Posterior vena cava (tissue), 2 donors: ENCODE results near the gene OR10A2. TPM values are rescaled to one million over a fixed set of nuclear protein-coding genes. Genes with fewer than 3 reads are reported as not detected.
A peak's percentile ranks its signal among the peaks of the same experiment; 100 is the strongest.
"Not testable (repeated sequence)": the region's sequence is repeated elsewhere in the genome, so short reads cannot be mapped to it uniquely, and the experiment has no call there.

Source experiments
- DNase-seq: peaks from one replicate; pipeline ENCODE4 v3.0.0-alpha.2; 2020; ENCODE audit warnings: low spot score
- intact Hi-C, 2 donors: fragments of 100-400 bp; cut with DNase I; formaldehyde crosslinking; loops; one replicate each; pipeline versions ENCODE4 v1.14.1 to v1.14.2; 2022 to 2023
- total RNA-seq, 2 donors: library from RNA; stranded (reverse); fragmentation: NEBNext Ultra II Directional; extraction: Animal tissue kit (Norgen Biotek cat#: 25700); gene quantifications; one replicate each; pipeline ENCODE4 v1.2.1, GENCODE V29; 2021
- donor health status: DM: yes; HTN: yes; CAD: no.
- donor health status: DM: yes; HTN: yes; CAD: no.

The OR10A2 gene
- total RNA-seq, 2 donors from 2014 or later, result not detected

DNA sequence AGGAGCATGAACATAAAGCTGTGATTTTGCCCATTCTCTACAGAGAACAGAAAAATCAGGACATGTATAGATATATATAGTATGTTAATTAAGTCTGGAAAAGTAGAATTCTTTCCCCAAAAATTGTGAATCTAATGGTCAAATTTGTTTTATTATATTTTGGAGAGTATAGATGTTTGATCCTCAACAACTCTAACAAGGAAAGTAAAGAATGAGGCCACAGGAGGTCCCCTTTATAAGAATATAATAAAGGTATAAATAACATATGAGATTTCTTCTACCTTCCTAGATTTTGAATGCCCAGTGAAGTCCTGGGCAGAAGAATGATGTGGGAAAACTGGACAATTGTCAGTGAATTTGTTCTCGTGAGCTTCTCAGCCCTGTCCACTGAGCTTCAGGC, 13.5 kb downstream of the OR10A2 start, which contains the start of gene OR10A4:
Gene OR10A4, plus strand, starts transcription at position 301 of the 400 bp plus-strand sequence. Its CDS starts 23 bp downstream, at position 324.
- intact Hi-C loops, result no loop called here
- DNase-seq, result no peak

DNA sequence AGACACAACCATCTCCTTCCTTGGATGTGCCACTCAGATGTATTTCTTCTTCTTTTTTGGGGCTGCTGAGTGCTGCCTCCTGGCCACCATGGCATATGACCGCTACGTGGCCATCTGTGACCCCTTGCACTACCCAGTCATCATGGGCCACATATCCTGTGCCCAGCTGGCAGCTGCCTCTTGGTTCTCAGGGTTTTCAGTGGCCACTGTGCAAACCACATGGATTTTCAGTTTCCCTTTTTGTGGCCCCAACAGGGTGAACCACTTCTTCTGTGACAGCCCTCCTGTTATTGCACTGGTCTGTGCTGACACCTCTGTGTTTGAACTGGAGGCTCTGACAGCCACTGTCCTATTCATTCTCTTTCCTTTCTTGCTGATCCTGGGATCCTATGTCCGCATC, 14.1 kb downstream of the OR10A2 start:
- intact Hi-C loops, result no loop called here

DNA sequence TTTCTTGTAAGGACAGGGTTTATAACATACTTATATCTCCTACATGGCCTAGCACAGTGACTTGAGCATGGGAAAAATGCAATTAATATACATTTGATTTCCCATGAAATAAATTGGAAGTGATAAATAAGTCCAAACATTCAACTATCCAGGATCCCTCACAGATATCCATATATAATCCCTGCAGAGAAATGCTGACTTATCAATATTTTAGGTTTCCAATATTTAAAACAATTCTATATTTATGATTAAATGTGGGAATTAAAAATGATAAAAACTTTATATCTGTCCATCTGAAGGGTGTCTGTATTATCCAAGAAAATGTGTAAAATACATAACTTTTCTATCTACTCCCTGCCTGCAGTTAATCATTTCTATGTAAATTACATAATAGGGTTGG, 19.9 kb downstream of the OR10A2 start:
- intact Hi-C loops, result no loop called here
- DNase-seq, result no peak

More for the DNA sequence above, 14.1 kb downstream of the OR10A2 start:
- no peak for DNase-seq

DNA sequence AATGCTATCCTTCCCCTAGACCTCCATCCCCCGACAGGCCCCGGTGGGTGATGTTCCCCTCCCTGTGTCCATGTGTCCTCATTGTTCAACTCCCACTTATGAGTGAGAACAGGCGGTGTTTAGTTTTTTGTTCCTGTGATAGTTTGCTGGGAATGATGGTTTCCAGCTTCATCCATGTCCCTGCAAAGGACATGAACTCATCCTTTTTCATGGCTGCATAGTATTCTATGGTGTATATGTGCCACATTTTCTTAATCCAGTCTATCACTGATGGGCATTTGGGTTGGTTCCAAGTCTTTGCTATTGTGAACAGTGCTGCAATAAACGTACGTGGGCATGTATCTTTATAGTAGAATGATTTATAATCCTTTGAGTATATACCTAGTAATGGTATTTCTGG, 24.9 kb downstream of the OR10A2 start:
- DNase-seq, intact Hi-C loops: not testable (repeated sequence)

DNA sequence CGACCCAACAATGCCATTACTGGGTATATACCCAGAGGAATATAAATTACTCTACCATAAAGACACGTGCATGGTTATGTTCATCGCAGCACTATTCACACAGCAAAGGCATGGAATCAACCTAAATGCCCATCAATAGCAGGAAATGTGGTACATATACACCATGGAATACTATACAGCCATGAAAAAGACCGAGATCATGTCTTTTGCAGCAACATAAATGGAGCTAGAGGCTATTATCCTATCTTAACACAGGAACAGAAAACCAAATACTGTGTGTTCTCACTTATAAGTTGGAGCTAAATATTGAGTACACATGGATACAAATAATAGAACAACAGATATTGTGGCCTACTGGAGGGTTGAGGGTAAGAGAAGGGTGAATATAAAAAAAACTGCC, 26.0 kb downstream of the OR10A2 start:
- no peak for DNase-seq
- intact Hi-C loops, result no loop called here

DNA sequence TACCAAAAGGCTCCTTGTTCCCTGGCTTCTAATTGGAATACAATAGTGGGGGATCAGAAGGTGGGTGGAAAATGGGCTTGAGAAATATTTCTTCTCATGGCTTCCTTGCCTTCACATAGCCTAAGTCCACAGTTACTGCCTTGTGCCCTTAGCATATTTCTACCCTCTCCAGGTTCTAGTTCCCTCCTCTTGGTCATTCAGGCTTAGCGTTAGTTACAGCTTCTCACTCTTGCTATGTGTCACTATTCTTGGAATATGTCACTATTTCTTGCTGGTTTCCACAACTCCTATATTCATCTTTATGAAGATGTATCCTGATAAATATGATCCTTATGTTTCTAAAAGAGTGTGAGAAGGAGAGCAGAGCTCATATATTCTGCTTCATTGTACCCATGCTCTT, 27.0 kb downstream of the OR10A2 start:
- intact Hi-C loops, result no loop called here
- DNase-seq, result no peak

DNA sequence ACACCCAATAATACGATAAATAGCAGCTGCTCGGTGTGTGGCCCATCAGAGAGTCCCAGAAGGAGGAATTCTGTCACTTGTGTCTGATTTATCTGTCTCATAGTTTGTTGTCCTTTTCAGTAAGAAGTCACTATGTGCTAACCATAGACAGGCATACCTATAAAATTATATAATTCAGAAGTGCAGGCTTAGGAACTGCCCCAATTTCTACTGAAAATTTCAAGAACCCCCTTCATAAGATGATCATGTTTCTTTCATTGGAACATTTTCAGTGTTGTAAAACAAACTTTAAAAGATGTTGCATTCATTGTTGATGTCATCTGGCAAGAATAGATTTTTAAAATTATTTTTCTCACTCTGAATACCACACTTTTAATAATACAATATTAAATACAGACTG, 29.5 kb downstream of the OR10A2 start, which contains the start of gene OR2D2:
Gene OR2D2, minus strand, starts transcription at position 101 of the 400 bp plus-strand sequence. Its CDS starts 0 bp downstream, at position 101.
- intact Hi-C loops, result no loop called here
- no peak for DNase-seq

DNA sequence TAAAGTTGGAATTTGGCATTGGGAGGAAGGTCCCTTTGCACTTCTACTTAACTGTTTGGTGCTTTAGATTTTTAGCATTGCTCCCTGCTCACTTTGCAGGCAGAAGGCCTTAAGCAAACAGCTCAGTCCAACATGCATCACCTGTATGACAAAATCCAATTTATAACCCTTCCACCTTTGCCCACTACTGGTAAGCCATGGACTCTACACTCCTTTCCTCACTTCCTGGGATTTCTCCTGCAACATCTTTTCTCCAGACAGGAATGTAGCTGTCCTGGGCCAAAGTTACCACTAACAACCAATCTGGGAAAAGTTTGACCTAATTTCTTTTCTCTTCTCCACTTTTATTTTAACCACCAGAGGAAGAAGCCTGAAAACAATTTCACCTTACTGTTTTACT, 31.2 kb downstream of the OR10A2 start:
- intact Hi-C loops, result no loop called here
- DNase-seq, result no peak

DNA sequence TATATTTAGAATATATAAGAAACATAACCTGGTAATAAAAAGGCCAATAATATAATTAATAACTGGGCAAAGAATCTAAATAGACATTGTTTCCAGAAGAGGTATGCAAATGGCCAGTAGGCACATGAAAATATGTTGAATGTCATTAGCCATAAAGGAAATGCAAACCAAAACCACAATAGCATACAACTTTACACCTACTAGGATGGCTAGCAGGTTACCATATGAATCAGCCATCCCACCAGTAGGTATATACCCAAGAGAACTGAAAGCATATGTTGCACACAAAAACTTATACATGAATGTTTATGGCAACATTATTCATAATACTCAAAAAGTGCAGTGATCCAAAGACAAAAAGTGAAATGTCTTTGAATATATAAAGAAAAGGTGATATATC, 32.2 kb downstream of the OR10A2 start:
- DNase-seq, result no peak
- intact Hi-C loops, result no loop called here

DNA sequence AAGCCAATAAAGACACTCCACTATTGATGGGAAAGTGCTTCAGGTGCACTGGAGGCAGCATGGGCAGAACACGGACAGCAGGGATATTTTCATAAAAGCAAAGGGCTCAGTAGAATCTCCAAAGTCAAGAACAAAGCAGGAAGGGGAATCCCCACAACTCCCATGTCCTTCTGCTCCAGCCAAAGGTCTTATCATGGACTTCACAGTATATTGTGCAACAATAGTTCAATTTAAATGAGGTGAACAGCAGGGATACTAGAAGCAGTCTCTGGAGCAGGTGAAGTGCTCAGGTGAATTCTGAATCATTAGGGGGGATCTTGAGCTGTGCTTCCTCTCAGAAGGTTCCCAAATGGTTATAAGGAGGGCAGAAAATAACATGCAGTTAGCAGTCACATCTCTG, 36.1 kb downstream of the OR10A2 start:
- intact Hi-C loops, result no loop called here
- DNase-seq, result no peak

DNA sequence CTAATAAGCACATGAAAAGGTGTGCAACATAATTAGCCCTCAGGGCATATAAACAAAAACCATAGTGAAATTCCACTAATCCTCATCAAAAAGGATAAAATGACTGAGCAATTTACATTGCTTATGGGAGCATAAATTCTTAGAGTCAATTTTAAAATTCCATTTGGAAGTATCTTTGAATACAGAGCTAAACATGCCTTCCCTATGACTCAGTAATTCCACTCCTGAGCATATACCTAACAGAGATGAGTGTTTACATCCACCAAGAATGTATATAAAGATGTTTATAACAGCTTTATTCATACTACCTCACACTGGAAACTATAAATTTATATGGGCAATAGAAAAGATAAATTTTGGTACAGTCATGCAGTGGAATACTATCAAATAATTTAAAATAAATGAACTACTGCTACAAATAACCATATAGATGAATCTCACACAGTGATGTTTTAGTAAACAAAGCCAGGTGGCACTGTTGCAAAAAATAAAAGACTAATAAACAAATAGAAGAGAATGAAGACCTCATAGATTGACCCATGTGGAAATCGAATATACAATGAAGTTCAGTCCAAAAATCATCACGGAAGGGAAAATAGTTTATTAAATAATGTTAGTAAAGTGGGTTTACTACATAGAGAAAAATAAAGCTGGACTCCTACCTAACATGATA, 37.6 kb downstream of the OR10A2 start:
- intact Hi-C loops, result no loop called here
- no peak for DNase-seq

DNA sequence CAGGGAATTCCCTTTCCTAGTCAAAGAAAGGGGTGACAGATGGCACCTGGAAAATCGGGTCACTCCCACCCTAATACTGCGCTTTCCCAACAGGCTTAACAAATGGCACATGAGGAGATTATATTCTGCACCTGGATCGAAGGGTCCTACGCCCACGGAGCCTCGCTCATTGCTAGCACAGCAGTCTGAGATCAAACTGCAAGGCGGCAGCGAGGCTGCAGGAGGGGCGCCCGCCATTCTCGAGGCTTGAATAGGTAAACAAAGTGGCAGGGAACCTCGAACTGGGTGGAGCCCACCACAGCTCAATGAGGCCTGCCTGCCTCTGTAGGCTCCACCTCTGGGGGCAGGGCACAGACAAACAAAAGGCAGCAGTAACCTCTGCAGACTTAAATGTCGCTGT, 41.9 kb downstream of the OR10A2 start:
- peak; percentile 61 for DNase-seq
- intact Hi-C loops, result not testable (repeated sequence)

DNA sequence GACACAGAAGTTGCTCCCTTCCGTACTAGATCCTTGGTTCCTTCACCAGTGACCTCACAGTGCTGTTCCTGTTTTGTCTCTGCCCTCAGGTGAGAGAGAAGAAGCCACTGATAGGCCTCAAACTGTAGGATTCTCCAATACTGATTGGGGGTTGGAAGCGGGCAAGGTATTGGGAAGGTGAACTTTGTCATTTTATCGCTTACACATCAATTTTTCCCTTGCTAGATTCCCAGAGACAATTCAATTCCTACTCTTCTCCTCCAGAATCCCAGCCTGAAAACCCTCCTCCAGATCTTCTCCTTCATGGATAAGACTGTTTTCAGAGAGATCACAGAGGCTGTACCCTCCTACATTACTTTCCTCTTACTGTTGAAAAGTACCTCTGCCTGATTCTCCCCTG, 48.5 kb downstream of the OR10A2 start:
- DNase-seq, result no peak
- intact Hi-C loops, result no loop called here

DNA sequence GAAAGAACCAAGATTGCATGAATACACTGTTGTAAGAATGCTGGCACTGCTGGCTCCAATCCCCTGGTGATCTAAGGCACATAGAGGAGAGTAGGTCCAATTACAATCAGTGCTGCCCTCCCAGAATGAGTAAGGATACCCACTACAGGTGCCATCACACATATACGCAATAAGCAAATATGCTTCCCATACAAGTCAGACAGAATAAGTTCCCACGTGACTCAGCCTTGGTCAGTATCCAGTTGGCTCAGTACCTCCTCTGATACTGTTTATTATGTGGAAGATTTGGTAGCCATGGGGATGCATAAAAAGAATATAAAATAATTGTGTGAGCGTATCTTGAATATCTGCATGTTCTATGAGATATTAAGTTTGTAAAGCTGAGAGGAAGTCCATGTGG, 49.1 kb downstream of the OR10A2 start:
- intact Hi-C loops, result no loop called here
- DNase-seq, result no peak

DNA sequence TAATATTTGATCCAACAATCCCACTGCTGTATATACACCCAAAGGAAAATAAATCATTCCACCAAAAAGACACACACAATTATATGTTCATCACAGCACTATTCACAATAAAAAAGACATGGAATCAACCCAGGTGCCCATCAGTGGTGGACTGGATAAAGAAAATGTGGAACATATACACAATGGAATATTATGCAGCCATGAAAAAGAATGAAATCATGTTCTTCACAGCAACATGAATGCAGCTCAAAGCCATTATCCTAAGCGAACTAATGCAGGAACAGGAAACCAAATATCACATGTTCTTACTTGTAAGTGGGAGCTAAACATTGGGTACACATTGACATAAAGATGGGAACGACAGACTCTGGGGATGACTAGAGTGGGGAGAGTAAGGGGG, 56.8 kb downstream of the OR10A2 start:
- intact Hi-C loops, result no loop called here
- DNase-seq, result no peak

DNA sequence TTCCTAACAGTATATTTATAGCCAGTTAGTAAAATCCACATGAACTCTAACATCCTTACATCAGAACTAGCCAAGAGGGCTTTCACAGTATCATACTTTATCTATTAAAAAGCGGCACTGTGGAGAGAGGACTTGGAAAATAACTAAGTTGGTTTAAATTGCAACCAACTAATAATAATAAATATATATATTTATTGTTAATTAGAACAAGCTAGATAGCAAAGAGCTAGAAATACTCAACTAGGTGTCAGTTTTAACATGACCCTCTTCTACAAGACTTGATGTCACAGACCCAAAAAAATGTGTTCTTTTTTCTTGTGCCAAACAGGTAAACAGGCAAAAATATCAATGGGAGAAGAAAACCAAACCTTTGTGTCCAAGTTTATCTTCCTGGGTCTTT, 57.8 kb downstream of the OR10A2 start, which contains the start of gene OR2D3:
Gene OR2D3, plus strand, starts transcription at position 301 of the 400 bp plus-strand sequence. Its CDS starts 0 bp downstream, at position 301.
- no peak for DNase-seq
- intact Hi-C loops, result no loop called here

Other genes with a start within 250 kb of the OR10A2 start
- gene TPP1, start 243.6 kb upstream of the OR10A2 start, total RNA-seq, result 100 to 1,000 TPM in 1 of 2 donors, 10 to 100 TPM in 1; 80.9 to 137 TPM
- gene DCHS1, start 207.2 kb upstream of the OR10A2 start, total RNA-seq, result 10 to 100 TPM; 28.9 to 42.3 TPM
- gene MRPL17, start 179.7 kb upstream of the OR10A2 start, total RNA-seq, result 10 to 100 TPM; 25.6 to 28.2 TPM
- gene OR2AG2, start 91.1 kb upstream of the OR10A2 start, total RNA-seq, result under 1 TPM in 1 of 2 donors, not detected in 1; 0.10 TPM
- not detected for gene OR2AG1, start 80.0 kb upstream of the OR10A2 start, total RNA-seq
- under 1 TPM in 1 of 2 donors, not detected in 1; 0.33 TPM for gene OR6A2, start 63.4 kb upstream of the OR10A2 start, total RNA-seq
- not detected for gene OR10A5, start 17.4 kb upstream of the OR10A2 start, total RNA-seq
- not detected for gene OR10A4, start 13.6 kb downstream of the OR10A2 start, total RNA-seq
- gene OR2D2, start 29.4 kb downstream of the OR10A2 start, total RNA-seq, result not detected
- gene OR2D3, start 57.9 kb downstream of the OR10A2 start, total RNA-seq, result not detected
- 1 to 10 TPM; 1.3 to 1.5 TPM for gene ZNF215, start 63.4 kb downstream of the OR10A2 start, total RNA-seq
- 1 to 10 TPM; 1.0 to 1.8 TPM for gene ZNF214, start 157.3 kb downstream of the OR10A2 start, total RNA-seq
- not detected for gene NLRP14, start 157.4 kb downstream of the OR10A2 start, total RNA-seq
- not detected for gene RBMXL2, start 225.9 kb downstream of the OR10A2 start, total RNA-seq